SU-DHL-6 (cell line): ENCODE results near the gene KLHL29.

Source experiments
- CTCF ChIP-seq: fragments of 200-600 bp; sonication (generic); IDR thresholded peaks from one replicate; pipeline ENCODE4 v1.5.1; 2017; ENCODE audit warnings: antibody characterized with exemption, mild to moderate bottlenecking, low read length, moderate library complexity; ENCODE audit not compliant: insufficient read depth, poor library complexity, severe bottlenecking
- EZH2phosphoT487 ChIP-seq: fragments of 200-600 bp; sonication (generic), shearing (Covaris generic); conservative IDR thresholded peaks from 2 replicates; pipeline ENCODE4 v1.6.1; 2018; ENCODE audit warnings: mild to moderate bottlenecking, antibody characterized with exemption, low read length, moderate library complexity, mixed read lengths

- TF ChIP-seq CTCF = no peak
- no peak for TF ChIP-seq EZH2phosphoT487
Measured at GRCh38 chr2:23651187-23652080, 266.5 kb downstream of the KLHL29 start.
